ENCODE measurements around the gene ZNF516. TPM values are rescaled to one million over a fixed set of nuclear protein-coding genes. Genes with fewer than 3 reads are reported as not detected.

ZNF516 gene
- total and polyA plus RNA-seq, 2 experiments from 2014 or later, result 18.2 to 29.2 TPM

GRCh38 chr18:76497021-76497420, 2.0 kb upstream of the ZNF516 start:
- peaks cover 2% of the 10 kb centered on the region for H3K79me2 ChIP-seq
- H3K27me3 ChIP-seq, result no peaks in the 10 kb centered on the region
- no peaks in the 10 kb centered on the region for H4K20me1 ChIP-seq (ENCODE audit: insufficient read depth, poor library complexity, severe bottlenecking)
- H2AFZ ChIP-seq, result peak overlapping the region; percentile 85
- DNase-seq (ENCODE audit: low spot score), result no peak
- no peaks in the 10 kb centered on the region for H3K9me3 ChIP-seq (ENCODE audit: low read depth)
- peak overlapping the region; percentile 95 for H3K4me2 ChIP-seq
- 68% methylated on average over 6 of the region's 6 CpGs for WGBS (ENCODE audit: low lambda C conversion rate, missing lambda C conversion rate)
- TF ChIP-seq CTCF (IDR thresholded peaks at IDR 0.05; ENCODE audit: poor library complexity) (no peak), EZH2phosphoT487 (IDR thresholded peaks at IDR 0.05; ENCODE audit: low read depth, severe bottlenecking, unreplicated experiment) (no peak), EZH2 (IDR thresholded peaks at IDR 0.05; ENCODE audit: borderline replicate concordance) (no peak)
- H3K9me2 ChIP-seq (replicated peaks; ENCODE audit: insufficient read depth), result no peaks in the 10 kb centered on the region
- H3K36me3 ChIP-seq (replicated peaks; ENCODE audit: insufficient read depth, low read depth), result no peaks in the 10 kb centered on the region
- peak overlapping the region; percentile 92 for H3K27ac ChIP-seq
- H3K4me1 ChIP-seq (ENCODE audit: insufficient read depth), result peaks cover 6% of the 10 kb centered on the region
- H3K4me3 ChIP-seq, result no peak overlapping the region

GRCh38 chr18:76496194-76496890, 1.3 kb upstream of the ZNF516 start:
- no peaks in the 10 kb centered on the region for H3K36me3 ChIP-seq (replicated peaks; ENCODE audit: insufficient read depth, low read depth)
- 9% methylated on average over 37 of the region's 48 CpGs for WGBS (ENCODE audit: low lambda C conversion rate, missing lambda C conversion rate)
- H3K79me2 ChIP-seq, result peaks cover 6% of the 10 kb centered on the region
- H2AFZ ChIP-seq, result peak overlapping the region; percentile 85
- H4K20me1 ChIP-seq (ENCODE audit: insufficient read depth, poor library complexity, severe bottlenecking), result no peaks in the 10 kb centered on the region
- H3K27ac ChIP-seq, result peak overlapping the region; percentile 92
- peak overlapping the region; percentile 95 for H3K4me2 ChIP-seq
- peak; percentile 84 for DNase-seq (ENCODE audit: low spot score)
- H3K4me3 ChIP-seq, result peak overlapping the region; percentile 64
- TF ChIP-seq EZH2 (IDR thresholded peaks at IDR 0.05; ENCODE audit: borderline replicate concordance), result no peak
- no peak for TF ChIP-seq CTCF (IDR thresholded peaks at IDR 0.05; ENCODE audit: poor library complexity)
- no peak for TF ChIP-seq EZH2phosphoT487 (IDR thresholded peaks at IDR 0.05; ENCODE audit: low read depth, severe bottlenecking, unreplicated experiment)
- no peaks in the 10 kb centered on the region for H3K27me3 ChIP-seq
- H3K4me1 ChIP-seq (ENCODE audit: insufficient read depth), result peaks cover 6% of the 10 kb centered on the region
- no peaks in the 10 kb centered on the region for H3K9me2 ChIP-seq (replicated peaks; ENCODE audit: insufficient read depth)
- no peaks in the 10 kb centered on the region for H3K9me3 ChIP-seq (ENCODE audit: low read depth)

- Histone ChIP-seq H2AFZ (peak overlapping the region; percentile 85), H3K4me1 (ENCODE audit: insufficient read depth) (peaks cover 6% of the 10 kb centered on the region), H3K4me3 (peak overlapping the region; percentile 64), H4K20me1 (ENCODE audit: insufficient read depth, poor library complexity, severe bottlenecking) (peaks cover 2% of the 10 kb centered on the region), H3K4me2 (peak overlapping the region; percentile 95), H3K79me2 (peaks cover 9% of the 10 kb centered on the region), H3K36me3 (replicated peaks; ENCODE audit: insufficient read depth, low read depth) (no peaks in the 10 kb centered on the region), H3K27me3 (no peaks in the 10 kb centered on the region), H3K9me3 (ENCODE audit: low read depth) (no peaks in the 10 kb centered on the region), H3K27ac (peak overlapping the region; percentile 92), H3K9me2 (replicated peaks; ENCODE audit: insufficient read depth) (no peaks in the 10 kb centered on the region)
- no peak for TF ChIP-seq EZH2phosphoT487 (IDR thresholded peaks at IDR 0.05; ENCODE audit: low read depth, severe bottlenecking, unreplicated experiment)
- no peak for TF ChIP-seq EZH2 (IDR thresholded peaks at IDR 0.05; ENCODE audit: borderline replicate concordance)
- TF ChIP-seq CTCF (IDR thresholded peaks at IDR 0.05; ENCODE audit: poor library complexity), result peak; percentile 5
- WGBS (ENCODE audit: low lambda C conversion rate, missing lambda C conversion rate), result under 1% methylated on average over 33 of the region's 43 CpGs
- DNase-seq (ENCODE audit: low spot score), result peak; percentile 69
These were observed 572 bp upstream of the ZNF516 start for GRCh38 chr18:76495435-76496193.

Data from hepatocyte (in vitro differentiated cells).